GM18868 (cell line): Measurements from ENCODE around the gene MRPL42.
A peak's percentile ranks its signal among the peaks of the same experiment; 100 is the strongest.
"Not testable (repeated sequence)": the region's sequence is repeated elsewhere in the genome, so short reads cannot be mapped to it uniquely, and the experiment has no call there.

Source experiments
- ATAC-seq: cut with Tn5 transposase; IDR thresholded peaks from one replicate; pipeline ENCODE4 v1.9.1; 2021; ENCODE audit warnings: mild to moderate bottlenecking, moderate library complexity; ENCODE audit not compliant: unreplicated experiment

The MRPL42 gene

GRCh38 chr12:93540466-93540865 lies 73.2 kb downstream of the MRPL42 start:
- ATAC-seq = no peak

- ATAC-seq = no peak
Observed at GRCh38 chr12:93541578-93542225, 74.4 kb downstream of the MRPL42 start.

GRCh38 chr12:93547778-93548177 lies 80.5 kb downstream of the MRPL42 start:
- ATAC-seq = no peak

GRCh38 chr12:93549174-93549573 lies 81.9 kb downstream of the MRPL42 start:
- ATAC-seq = no peak

GRCh38 chr12:93550748-93551611 lies 83.7 kb downstream of the MRPL42 start:
- no peak for ATAC-seq

GRCh38 chr12:93552427-93552826 lies 85.1 kb downstream of the MRPL42 start:
- no peak for ATAC-seq

GRCh38 chr12:93557879-93558278 lies 90.6 kb downstream of the MRPL42 start:
- ATAC-seq = not testable (repeated sequence)

- not testable (repeated sequence) for ATAC-seq
Observed at GRCh38 chr12:93558685-93559084, 91.4 kb downstream of the MRPL42 start.

- peak; percentile 63 for ATAC-seq
Observed at GRCh38 chr12:93563807-93564538, 96.7 kb downstream of the MRPL42 start.

GRCh38 chr12:93565760-93566159 lies 98.4 kb downstream of the MRPL42 start:
- ATAC-seq = no peak
